SK-N-SH (cell line): ENCODE measurements around the gene CDC23.

Experiments
- EZH2phosphoT487 ChIP-seq: fragments of 200-600 bp; sonication (generic); IDR thresholded peaks from 2 replicates; pipeline ENCODE4 v1.6.1; 2017; ENCODE audit warnings: low read depth, mixed run types, mild to moderate bottlenecking, antibody characterized with exemption, moderate library complexity, borderline replicate concordance
- GABPA ChIP-seq: IDR thresholded peaks from 2 replicates; pipeline ENCODE4 v1.4.0; 2012; ENCODE audit warnings: low read depth, mild to moderate bottlenecking
- GATA2 ChIP-seq: sonication (generic); formaldehyde crosslinking; IDR thresholded peaks from 2 replicates; pipeline ENCODE4 v1.5.0; 2020; ENCODE audit warnings: mild to moderate bottlenecking, missing genetic modification reagents
- NFIC ChIP-seq: IDR thresholded peaks from 2 replicates; pipeline ENCODE4 v1.4.0; 2012; ENCODE audit warnings: borderline replicate concordance
- POLR2AphosphoS5 ChIP-seq: IDR thresholded peaks from 2 replicates; pipeline ENCODE4 v1.6.1; 2012; ENCODE audit warnings: low read depth, low read length
- RAD21 ChIP-seq: IDR thresholded peaks from 2 replicates; pipeline ENCODE4 v1.6.1; 2012; ENCODE audit warnings: mild to moderate bottlenecking, low read length
- RCOR1 ChIP-seq: fragments of 150-350 bp; IDR thresholded peaks from 2 replicates; pipeline ENCODE4 v1.6.1; 2017; ENCODE audit warnings: antibody characterized with exemption, low read length
- TAF1 ChIP-seq: IDR thresholded peaks from 2 replicates; pipeline ENCODE4 v1.6.1; 2012; ENCODE audit warnings: low read depth, mild to moderate bottlenecking, low read length, moderate library complexity, borderline replicate concordance
- TF ChIP-seq, protein P1 (sequence below): IDR thresholded peaks from 2 replicates; pipeline ENCODE4 v1.4.0; 2012; ENCODE audit warnings: low read depth
- TF ChIP-seq, protein P2 (sequence below): fragments of 200-600 bp; sonication (generic); IDR thresholded peaks from 2 replicates; pipeline ENCODE4 v1.6.1; 2017; ENCODE audit warnings: antibody characterized with exemption, mild to moderate bottlenecking, moderate library complexity
- TF ChIP-seq, protein P3 (sequence below): IDR thresholded peaks from 2 replicates; pipeline ENCODE4; 2012

DNA sequence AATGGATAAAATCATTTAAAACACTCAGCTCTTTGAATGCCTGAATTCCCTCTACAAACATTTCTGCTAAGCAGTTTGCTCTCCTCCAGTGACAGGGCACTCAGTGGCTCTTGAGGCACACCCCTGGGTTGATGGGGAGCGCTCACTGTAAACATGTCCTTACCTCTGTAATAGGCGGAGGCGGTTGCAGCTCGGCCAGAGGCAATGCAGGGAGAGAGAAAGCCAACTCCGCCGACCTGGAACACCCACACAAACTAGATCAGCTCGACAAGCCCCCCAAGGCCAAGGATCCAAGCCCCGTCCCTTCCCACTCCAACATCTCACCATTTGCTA is 329 bp downstream of the CDC23 start:
- TF ChIP-seq, protein P1, sequence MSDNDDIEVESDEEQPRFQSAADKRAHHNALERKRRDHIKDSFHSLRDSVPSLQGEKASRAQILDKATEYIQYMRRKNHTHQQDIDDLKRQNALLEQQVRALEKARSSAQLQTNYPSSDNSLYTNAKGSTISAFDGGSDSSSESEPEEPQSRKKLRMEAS: no peak
- TF ChIP-seq RCOR1 (no peak), EZH2phosphoT487 (no peak), TAF1 (no peak), RAD21 (no peak), NFIC (no peak), GATA2 (CRISPR knock-in tag) (no peak), GABPA (no peak), POLR2AphosphoS5 (no peak)
- TF ChIP-seq, protein P2, sequence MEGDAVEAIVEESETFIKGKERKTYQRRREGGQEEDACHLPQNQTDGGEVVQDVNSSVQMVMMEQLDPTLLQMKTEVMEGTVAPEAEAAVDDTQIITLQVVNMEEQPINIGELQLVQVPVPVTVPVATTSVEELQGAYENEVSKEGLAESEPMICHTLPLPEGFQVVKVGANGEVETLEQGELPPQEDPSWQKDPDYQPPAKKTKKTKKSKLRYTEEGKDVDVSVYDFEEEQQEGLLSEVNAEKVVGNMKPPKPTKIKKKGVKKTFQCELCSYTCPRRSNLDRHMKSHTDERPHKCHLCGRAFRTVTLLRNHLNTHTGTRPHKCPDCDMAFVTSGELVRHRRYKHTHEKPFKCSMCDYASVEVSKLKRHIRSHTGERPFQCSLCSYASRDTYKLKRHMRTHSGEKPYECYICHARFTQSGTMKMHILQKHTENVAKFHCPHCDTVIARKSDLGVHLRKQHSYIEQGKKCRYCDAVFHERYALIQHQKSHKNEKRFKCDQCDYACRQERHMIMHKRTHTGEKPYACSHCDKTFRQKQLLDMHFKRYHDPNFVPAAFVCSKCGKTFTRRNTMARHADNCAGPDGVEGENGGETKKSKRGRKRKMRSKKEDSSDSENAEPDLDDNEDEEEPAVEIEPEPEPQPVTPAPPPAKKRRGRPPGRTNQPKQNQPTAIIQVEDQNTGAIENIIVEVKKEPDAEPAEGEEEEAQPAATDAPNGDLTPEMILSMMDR: no peak
- TF ChIP-seq, protein P3, sequence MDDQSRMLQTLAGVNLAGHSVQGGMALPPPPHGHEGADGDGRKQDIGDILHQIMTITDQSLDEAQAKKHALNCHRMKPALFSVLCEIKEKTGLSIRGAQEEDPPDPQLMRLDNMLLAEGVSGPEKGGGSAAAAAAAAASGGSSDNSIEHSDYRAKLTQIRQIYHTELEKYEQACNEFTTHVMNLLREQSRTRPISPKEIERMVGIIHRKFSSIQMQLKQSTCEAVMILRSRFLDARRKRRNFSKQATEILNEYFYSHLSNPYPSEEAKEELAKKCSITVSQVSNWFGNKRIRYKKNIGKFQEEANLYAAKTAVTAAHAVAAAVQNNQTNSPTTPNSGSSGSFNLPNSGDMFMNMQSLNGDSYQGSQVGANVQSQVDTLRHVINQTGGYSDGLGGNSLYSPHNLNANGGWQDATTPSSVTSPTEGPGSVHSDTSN: no peak
